ENCODE data around the gene SOHLH2.

Gene SOHLH2

GRCh38 chr13:36183901-36184300 is 30.5 kb downstream of the SOHLH2 start:
- DNase-seq, result no peak

- no peak for DNase-seq
These were observed 38.7 kb downstream of the SOHLH2 start for GRCh38 chr13:36175621-36176020.

DNA sequence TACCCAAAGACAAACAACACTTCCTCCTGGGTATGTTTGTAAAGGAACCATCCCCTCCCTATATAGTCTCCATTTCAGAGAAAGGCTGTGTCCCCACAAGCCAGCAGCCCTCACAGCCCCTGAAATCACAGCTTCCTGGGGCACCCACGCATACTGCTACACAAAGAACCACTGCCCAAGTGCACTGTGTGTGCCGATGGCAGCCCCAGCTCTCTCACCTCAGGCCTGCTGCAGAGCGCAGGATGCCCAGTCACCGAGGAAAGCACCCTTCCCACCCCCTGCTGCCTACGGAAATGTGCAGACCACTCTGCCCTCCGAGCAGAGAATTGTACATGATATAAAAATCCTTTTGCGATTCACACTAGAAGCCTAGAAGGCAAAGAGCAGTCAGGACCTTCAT is 39.4 kb downstream of the SOHLH2 start:
- DNase-seq, result no peak

DNA sequence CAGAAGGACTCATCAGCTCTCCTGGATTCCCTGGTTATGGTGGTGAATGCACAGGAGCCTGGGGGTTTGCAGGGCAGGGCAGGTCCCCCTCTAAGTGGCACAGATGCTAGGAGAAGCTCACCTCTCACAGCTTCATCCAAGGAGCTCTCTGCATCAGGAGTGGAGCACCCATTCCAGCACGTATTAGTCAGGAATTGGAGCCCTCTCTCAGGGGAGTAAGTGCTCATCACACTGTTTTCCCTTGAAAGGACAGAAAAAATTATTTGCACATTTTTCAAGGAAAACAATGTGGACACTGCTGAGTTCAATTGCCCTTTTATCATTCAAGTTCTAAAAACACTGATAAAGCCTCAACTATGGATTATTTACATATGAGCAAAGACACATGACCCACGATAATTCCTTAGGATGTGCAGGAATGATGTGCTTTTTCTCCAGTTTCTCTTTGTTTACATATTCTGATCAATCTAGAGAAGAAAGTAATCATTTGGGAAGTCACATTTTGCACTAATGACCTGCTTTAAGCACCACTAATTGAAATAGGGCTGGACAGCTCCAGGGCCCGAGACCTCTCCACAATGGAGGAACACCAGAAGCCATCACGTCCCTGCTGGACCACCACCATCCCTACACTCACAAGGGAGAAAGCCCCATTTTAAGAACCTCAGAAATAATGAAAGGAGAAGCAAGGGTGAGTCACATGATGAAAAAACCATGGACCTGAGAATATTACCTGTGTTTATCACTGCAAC is 40.6 kb downstream of the SOHLH2 start:
- no peak for DNase-seq

GRCh38 chr13:36166046-36166445 is 48.3 kb downstream of the SOHLH2 start:
- no peak for DNase-seq

DNA sequence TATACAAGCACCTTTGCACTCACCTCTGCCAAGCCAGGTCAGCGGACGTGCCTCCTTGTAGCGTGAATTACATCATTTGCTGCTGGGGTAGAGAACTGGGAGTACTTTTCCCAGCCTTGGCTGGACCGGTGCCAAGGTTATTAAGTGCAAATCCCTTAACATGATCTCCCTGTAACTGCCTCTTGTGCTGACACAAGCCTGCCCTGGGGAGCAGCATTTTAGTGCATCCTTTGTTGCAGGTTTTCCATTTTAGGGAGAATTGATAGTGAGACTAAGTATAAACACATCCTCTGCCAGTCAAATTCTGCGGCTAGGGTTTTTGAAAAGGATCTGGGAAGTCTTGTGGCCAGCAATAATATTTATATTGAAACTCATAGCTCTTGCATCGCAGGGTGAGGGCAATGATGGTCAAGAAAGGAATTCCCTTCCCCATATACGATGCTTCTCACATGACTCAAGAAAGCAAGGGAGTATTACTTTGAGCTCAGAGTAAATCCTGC is 50.5 kb downstream of the SOHLH2 start:
- DNase-seq, result peak; percentile 83

DNA sequence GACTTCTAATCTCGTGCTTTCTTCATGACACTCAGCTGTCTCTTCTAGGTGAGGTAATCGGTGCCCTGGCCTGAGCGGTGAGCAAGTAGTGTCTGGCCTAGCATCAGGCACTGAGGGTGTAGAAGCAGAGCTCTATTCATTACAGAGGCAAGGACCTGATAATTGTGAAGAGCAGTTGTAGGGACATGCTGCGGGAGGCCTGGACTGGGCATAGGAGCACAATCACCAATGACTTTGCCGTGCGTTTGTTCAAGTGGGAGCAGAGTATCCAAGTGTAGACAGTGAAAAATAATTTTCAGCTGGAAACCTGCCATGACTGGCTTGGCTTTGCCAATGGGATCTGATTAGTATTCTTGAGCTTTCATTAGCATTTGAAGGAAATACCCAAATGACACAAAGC is 51.1 kb downstream of the SOHLH2 start:
- peak; percentile 71 for DNase-seq

- no peak for DNase-seq
These were observed 54.1 kb downstream of the SOHLH2 start for GRCh38 chr13:36160297-36160696.

GRCh38 chr13:36158611-36159010 is 55.7 kb downstream of the SOHLH2 start:
- no peak for DNase-seq

DNA sequence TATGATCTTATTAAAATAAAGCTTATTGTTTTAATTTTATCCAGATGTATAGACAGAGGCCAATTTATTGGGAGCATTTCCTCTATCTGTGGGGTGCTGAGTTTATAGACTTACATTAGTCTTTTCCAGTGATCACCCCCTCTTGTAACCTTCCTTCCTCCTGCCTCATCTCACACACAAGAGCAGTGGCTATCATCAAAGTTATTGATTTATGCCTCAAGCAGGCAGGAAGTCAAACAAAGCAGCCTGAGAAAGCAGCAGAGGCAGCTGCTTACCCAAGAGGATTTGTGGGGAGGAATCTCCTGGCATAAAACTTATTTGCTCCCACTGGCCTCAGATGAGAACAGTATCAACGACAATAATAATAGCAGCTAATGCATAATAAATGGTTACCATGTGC is 56.9 kb downstream of the SOHLH2 start:
- no peak for DNase-seq

DNA sequence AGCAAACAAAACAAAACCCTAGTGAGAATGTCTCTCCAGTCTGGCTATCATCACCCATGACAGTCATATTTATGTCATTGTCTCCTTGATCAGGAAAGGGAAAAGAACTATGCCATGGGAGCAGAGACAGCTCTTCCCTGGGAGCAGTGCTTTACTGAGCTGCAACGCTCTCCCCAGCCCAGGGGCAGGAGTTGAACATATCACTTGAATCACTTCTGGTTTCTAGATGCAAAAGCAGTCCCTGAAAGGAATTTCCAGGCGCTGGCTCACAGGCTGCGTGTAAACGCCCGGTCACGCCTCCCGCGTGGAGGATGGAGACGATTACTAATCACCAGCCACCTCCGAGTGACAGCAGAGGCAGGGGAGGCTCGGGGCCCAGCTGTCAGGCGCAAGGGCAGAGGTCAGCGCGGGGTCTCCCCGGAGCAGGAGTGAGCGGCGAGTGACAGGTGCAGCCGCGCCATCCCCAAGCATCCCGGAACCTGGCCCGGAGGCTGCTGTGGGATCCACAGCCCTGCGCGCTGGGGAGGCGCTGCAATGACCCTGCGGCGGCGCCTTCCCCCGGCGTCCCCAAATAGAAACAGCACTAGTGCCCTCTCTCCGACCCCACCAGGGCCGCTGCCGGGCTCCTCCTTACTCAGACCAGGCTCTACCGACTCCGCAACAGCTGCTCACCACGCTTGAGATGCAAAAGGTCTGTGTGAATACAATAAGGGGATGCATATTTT is 59.6 kb downstream of the SOHLH2 start:
- DNase-seq, result no peak

DNA sequence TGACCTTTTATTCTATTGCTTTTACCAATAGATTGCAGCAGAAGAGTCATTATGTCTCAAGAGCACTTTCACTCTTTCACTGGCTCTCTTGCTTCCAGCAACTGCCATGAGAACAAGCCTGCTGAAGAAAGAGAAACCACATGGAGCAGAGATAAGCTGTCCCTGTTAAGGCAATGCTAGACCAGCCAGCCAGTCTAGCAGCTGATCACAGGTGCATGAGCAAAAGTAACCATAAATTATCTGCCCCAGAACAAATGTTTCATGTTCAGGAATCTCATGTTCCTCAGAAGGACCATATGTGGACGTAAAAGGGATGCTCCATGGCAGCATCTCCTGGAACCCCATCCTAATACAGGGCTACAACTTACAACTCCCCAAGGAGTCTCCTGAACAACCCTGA is 62.8 kb downstream of the SOHLH2 start:
- DNase-seq, result no peak

DNA sequence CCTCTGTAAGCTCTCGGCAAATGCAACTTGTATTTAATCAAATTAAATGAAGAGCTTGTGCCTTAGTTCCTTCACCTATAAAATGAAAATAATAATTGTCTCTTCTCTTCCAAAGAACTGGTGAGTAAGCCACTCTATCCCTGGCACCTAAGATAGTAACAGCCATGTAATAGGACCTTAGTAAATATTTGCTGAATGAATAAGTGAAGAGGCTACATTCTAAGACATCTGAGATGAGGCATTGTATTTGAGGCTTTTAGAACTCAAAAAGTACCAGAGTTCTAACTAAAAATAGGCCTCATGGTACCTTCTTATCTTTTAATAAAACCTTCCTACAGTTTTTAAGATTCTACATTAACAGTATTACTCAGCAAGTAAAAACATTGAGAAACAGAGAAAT is 65.9 kb downstream of the SOHLH2 start:
- DNase-seq, result no peak

DNA sequence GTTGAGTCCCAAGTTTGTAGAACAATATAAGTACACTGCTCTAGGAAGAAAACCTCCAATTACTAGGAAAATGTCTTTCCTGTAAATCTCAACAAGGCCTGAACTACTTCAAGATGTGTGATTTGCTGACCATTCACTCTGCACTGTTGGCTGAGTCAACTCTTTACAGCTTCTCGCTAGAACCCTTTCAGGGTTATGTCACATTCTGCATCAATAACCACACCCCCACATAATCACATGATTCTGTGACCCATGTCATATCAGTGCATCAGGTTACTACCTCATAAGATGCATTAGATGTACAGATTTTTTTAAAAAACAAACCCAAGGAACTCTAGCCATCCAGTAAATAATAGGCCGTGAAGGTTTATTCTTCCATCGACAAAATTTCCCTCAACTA is 67.0 kb downstream of the SOHLH2 start:
- DNase-seq, result no peak

GRCh38 chr13:36146511-36147269 is 67.7 kb downstream of the SOHLH2 start:
- DNase-seq, result no peak

GRCh38 chr13:36143738-36144137 is 70.6 kb downstream of the SOHLH2 start:
- DNase-seq, result no peak

DNA sequence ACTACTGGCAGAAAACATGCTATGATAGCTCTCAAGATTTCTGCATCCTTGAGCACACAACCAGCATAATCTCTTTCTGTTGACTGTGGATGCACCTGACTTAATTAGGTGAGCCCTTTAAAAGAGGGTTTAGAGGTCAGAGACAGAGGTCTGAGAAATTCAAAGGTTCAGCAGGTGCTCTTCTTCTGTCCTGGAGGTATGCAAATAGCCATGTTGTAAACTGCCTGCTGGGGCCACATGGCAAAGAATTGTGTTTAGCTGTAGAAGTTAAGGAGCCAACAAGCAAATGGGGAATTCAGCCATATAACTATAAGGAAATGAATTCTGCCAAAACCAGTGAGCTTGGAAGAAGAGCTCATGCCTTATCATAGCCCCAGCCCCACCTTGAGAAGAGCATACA is 71.6 kb downstream of the SOHLH2 start:
- no peak for DNase-seq

DNA sequence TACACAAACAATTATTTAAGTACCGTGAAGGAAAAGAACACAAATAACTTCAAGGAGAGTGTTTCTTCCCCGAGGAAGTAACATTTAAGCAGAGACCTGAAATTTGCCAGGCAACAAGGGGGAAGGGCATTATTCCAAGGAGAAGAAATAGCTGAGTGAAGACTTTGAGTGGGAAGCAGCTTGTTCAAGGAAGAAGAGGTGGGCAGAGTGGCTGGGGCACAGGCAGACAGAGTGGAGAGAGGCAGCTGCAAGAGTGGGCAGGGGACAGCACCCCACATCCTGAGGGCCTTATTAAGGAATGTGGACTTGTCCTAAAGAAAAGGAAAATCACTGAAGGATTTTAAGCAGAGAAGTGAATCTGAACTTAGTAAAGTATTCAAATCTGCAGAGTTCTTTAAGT is 78.5 kb downstream of the SOHLH2 start:
- DNase-seq, result no peak

DNA sequence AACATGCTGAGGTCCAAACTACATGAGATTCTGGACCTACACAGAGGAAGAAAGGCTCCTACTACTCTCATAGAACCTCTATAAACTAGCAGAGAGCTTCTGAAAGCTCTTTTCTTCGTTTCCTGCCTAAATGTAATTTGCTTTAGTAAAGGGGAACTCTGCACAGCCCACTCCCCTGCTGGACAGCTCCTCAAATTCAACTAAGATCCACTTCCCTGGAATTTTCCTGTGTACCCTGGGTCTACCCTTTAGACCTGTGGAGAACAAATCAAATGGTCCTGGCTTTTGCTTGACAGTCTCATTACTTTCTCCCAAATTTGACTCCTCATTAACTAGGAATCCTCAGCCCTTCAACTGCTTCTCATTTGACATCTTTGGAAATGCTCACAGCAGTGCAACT is 79.7 kb downstream of the SOHLH2 start:
- DNase-seq, result no peak

GRCh38 chr13:36133950-36134626 is 80.3 kb downstream of the SOHLH2 start:
- DNase-seq, result no peak

- DNase-seq, result no peak
These were observed 82.0 kb downstream of the SOHLH2 start for GRCh38 chr13:36132376-36132775.

GRCh38 chr13:36131931-36132297 is 82.4 kb downstream of the SOHLH2 start:
- DNase-seq, result no peak
